ENCODE results near the gene ZNF280B.

The ZNF280B gene

DNA sequence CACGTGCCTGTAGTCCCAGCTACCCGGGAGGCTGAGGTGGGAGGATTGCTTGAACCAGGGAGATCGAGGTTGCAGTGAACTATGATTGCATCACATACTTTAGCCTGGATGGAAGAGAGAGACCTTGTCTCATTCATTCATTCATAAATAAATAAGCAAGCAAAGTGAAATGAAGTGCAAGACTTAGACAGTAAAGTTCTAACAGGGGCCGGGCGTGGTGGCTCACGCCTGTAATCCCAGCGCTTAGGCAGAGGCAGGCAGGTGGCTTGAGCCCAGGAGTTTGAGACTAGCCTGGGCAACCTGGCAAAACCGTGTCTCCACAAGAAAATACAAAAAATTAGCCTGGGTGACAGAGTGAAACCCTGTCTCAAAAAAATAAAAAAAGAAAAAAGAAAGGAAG is 13.1 kb upstream of the ZNF280B start:
- Histone ChIP-seq H3K23ac (ENCODE audit: low read length) (no peak overlapping the region), H3K9me3 (ENCODE audit: insufficient read depth, low read depth, low read length) (peaks cover 11% of the 10 kb centered on the region), H4K12ac (ENCODE audit: low read depth, low read length) (no peak overlapping the region), H3K27me3 (ENCODE audit: insufficient read depth, low read length) (no peaks in the 10 kb centered on the region), H3K79me1 (ENCODE audit: low read length) (no peaks in the 10 kb centered on the region), H3K79me2 (ENCODE audit: control insufficient read depth, insufficient read depth, low read length, poor library complexity) (no peaks in the 10 kb centered on the region), H2AK5ac (ENCODE audit: low read length) (no peak overlapping the region), H3K18ac (ENCODE audit: low read length) (no peak overlapping the region), H3K4me2 (ENCODE audit: low read length) (no peak overlapping the region), H2BK5ac (ENCODE audit: low read depth, low read length, poor library complexity) (no peak overlapping the region), H4K91ac (ENCODE audit: low read depth, low read length) (no peak overlapping the region), H3K4me3 (ENCODE audit: low read depth, low read length) (no peak overlapping the region), H2AFZ (ENCODE audit: insufficient read depth, low read length, poor library complexity) (no peak overlapping the region), H3K36me3 (ENCODE audit: control insufficient read depth in 1 of 2, insufficient read depth in 2 of 2, low read length in 2 of 2) (no peaks in the 10 kb centered on the region), H3K14ac (ENCODE audit: low read length) (no peak overlapping the region), H2BK12ac (ENCODE audit: low read length) (no peak overlapping the region), H3K4ac (ENCODE audit: low read depth, low read length) (no peak overlapping the region), H2BK120ac (ENCODE audit: insufficient read depth, low read length, poor library complexity) (no peak overlapping the region), H3K4me1 (ENCODE audit: control insufficient read depth in 1 of 2, insufficient read depth in 2 of 2, low read length in 2 of 2) (no peaks in the 10 kb centered on the region), H3K9ac (ENCODE audit: low read length) (no peak overlapping the region), H4K8ac (ENCODE audit: low read depth, low read length) (no peak overlapping the region), H3K27ac (ENCODE audit: low read depth, low read length) (no peak overlapping the region)
- no CpG with 5 or more reads among the region's 8 CpGs for WGBS (ENCODE audit: extremely low coverage, insufficient coverage, insufficient read length)
- no peak for DNase-seq

GRCh38 chr22:22520667-22521602 is 12.4 kb upstream of the ZNF280B start:
- Histone ChIP-seq H2AFZ (ENCODE audit: insufficient read depth, low read length, poor library complexity) (no peak overlapping the region), H3K9ac (ENCODE audit: low read length) (no peak overlapping the region), H3K4me1 (ENCODE audit: control insufficient read depth in 1 of 2, insufficient read depth in 2 of 2, low read length in 2 of 2) (no peaks in the 10 kb centered on the region), H3K4me2 (ENCODE audit: low read length) (no peak overlapping the region), H3K27me3 (ENCODE audit: insufficient read depth, low read length) (no peaks in the 10 kb centered on the region), H2AK5ac (ENCODE audit: low read length) (no peak overlapping the region), H2BK12ac (ENCODE audit: low read length) (no peak overlapping the region), H3K23ac (ENCODE audit: low read length) (no peak overlapping the region), H3K4ac (ENCODE audit: low read depth, low read length) (no peak overlapping the region), H3K18ac (ENCODE audit: low read length) (no peak overlapping the region), H4K8ac (ENCODE audit: low read depth, low read length) (no peak overlapping the region), H4K91ac (ENCODE audit: low read depth, low read length) (no peak overlapping the region), H3K79me2 (ENCODE audit: control insufficient read depth, insufficient read depth, low read length, poor library complexity) (no peaks in the 10 kb centered on the region), H4K12ac (ENCODE audit: low read depth, low read length) (no peak overlapping the region), H3K36me3 (ENCODE audit: control insufficient read depth in 1 of 2, insufficient read depth in 2 of 2, low read length in 2 of 2) (no peaks in the 10 kb centered on the region), H3K14ac (ENCODE audit: low read length) (no peak overlapping the region), H3K4me3 (ENCODE audit: low read depth, low read length) (no peak overlapping the region), H2BK5ac (ENCODE audit: low read depth, low read length, poor library complexity) (no peak overlapping the region), H3K79me1 (ENCODE audit: low read length) (no peaks in the 10 kb centered on the region), H3K27ac (ENCODE audit: low read depth, low read length) (no peak overlapping the region), H3K9me3 (ENCODE audit: insufficient read depth, low read depth, low read length) (peaks cover 11% of the 10 kb centered on the region), H2BK120ac (ENCODE audit: insufficient read depth, low read length, poor library complexity) (no peak overlapping the region)
- 100% methylated on average over 1 of the region's 12 CpGs for WGBS (ENCODE audit: extremely low coverage, insufficient coverage, insufficient read length)
- no peak for DNase-seq

DNA sequence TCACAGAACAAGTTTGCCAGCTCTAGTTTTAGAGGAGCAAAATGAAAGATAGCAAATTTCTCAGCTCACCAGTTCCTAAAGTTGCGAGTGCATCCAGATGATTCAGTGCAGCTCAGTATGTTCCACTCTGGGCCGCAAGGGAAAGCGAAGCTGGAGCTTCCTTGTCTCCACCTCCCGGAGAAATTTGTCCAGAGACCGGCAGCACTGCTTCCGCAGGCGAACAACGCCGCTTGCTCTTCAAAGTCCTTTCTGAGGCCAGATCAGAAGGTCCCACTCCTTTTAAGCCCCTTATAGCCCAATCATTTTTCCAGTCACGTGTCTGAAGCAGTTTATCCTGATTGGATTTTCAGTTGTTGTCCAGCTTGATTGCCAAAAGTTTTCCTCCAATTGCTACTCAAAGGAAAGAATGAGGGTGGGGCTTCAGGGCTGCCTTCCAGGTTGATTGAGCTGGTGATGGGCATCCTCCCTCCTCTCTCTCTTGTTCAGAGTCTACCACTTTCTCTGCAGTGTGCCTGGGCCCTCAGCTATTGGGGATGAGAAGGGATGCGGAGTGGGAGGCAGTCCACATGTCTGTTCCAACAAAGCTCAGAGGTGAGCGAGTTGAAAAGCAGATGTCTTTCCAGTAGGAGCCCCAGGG is 11.6 kb upstream of the ZNF280B start, which contains the start of gene ZNF280A:
Gene ZNF280A (minus strand): TSS at position 251 of the 637 bp plus-strand sequence. CDS start 4,640 bp downstream, outside the sequence.
- H3K23ac ChIP-seq (ENCODE audit: low read length) = no peak within 1 kb of the TSS
- no peak within 1 kb of the TSS for H2AFZ ChIP-seq (ENCODE audit: insufficient read depth, low read length, poor library complexity)
- no peak within 1 kb of the TSS for H3K14ac ChIP-seq (ENCODE audit: low read length)
- no peak within 1 kb of the TSS for H2BK5ac ChIP-seq (ENCODE audit: low read depth, low read length, poor library complexity)
- no peaks in the 10 kb centered on the region for H3K79me2 ChIP-seq (ENCODE audit: control insufficient read depth, insufficient read depth, low read length, poor library complexity)
- no peak within 1 kb of the TSS for H3K27ac ChIP-seq (ENCODE audit: low read depth, low read length)
- no peak within 1 kb of the TSS for H2BK120ac ChIP-seq (ENCODE audit: insufficient read depth, low read length, poor library complexity)
- peaks cover 10% of the 10 kb centered on the region for H3K9me3 ChIP-seq (ENCODE audit: insufficient read depth, low read depth, low read length)
- H4K8ac ChIP-seq (ENCODE audit: low read depth, low read length) = no peak within 1 kb of the TSS
- no peak within 1 kb of the TSS for H2AK5ac ChIP-seq (ENCODE audit: low read length)
- H4K91ac ChIP-seq (ENCODE audit: low read depth, low read length) = no peak within 1 kb of the TSS
- no peak within 1 kb of the TSS for H3K18ac ChIP-seq (ENCODE audit: low read length)
- no peaks in the 10 kb centered on the region for H3K4me1 ChIP-seq (ENCODE audit: control insufficient read depth in 1 of 2, insufficient read depth in 2 of 2, low read length in 2 of 2)
- WGBS (ENCODE audit: extremely low coverage, insufficient coverage, insufficient read length) = no CpG with 5 or more reads among the region's 12 CpGs
- no peak within 1 kb of the TSS for H3K9ac ChIP-seq (ENCODE audit: low read length)
- H4K12ac ChIP-seq (ENCODE audit: low read depth, low read length) = no peak within 1 kb of the TSS
- H3K4ac ChIP-seq (ENCODE audit: low read depth, low read length) = no peak within 1 kb of the TSS
- H3K4me3 ChIP-seq (ENCODE audit: low read depth, low read length) = no peak within 1 kb of the TSS
- no peak within 1 kb of the TSS for H3K4me2 ChIP-seq (ENCODE audit: low read length)
- DNase-seq = peak; percentile 17 to 64
- no peaks in the 10 kb centered on the region for H3K36me3 ChIP-seq (ENCODE audit: control insufficient read depth in 1 of 2, insufficient read depth in 2 of 2, low read length in 2 of 2)
- no peaks in the 10 kb centered on the region for H3K79me1 ChIP-seq (ENCODE audit: low read length)
- no peaks in the 10 kb centered on the region for H3K27me3 ChIP-seq (ENCODE audit: insufficient read depth, low read length)
- H2BK12ac ChIP-seq (ENCODE audit: low read length) = no peak within 1 kb of the TSS

DNA sequence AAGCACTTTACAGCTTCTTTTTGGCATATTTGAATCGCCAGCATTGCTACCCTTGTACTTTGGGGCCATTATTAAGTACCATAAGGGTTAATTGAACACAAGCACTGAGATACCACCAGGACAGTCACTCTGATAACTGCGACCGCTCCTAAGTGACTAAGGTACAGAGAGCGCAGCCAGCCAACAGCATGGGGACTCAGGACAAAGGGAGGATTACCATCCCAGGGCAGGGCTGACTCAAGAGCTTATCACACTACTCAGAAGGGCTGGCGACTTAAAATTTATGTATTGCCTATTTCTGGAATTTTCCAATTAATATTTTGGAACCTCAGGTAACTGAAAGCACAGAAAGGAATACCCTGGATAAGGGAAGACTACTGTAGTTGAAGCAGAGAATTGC is 11.0 kb upstream of the ZNF280B start:
- Histone ChIP-seq H2AFZ (ENCODE audit: insufficient read depth, low read length, poor library complexity) (no peak overlapping the region), H3K18ac (ENCODE audit: low read length) (no peak overlapping the region), H3K27ac (ENCODE audit: low read depth, low read length) (no peak overlapping the region), H3K36me3 (ENCODE audit: control insufficient read depth in 1 of 2, insufficient read depth in 2 of 2, low read length in 2 of 2) (no peaks in the 10 kb centered on the region), H2BK5ac (ENCODE audit: low read depth, low read length, poor library complexity) (no peak overlapping the region), H3K4me2 (ENCODE audit: low read length) (no peak overlapping the region), H2AK5ac (ENCODE audit: low read length) (no peak overlapping the region), H2BK120ac (ENCODE audit: insufficient read depth, low read length, poor library complexity) (no peak overlapping the region), H3K27me3 (ENCODE audit: insufficient read depth, low read length) (no peaks in the 10 kb centered on the region), H3K79me2 (ENCODE audit: control insufficient read depth, insufficient read depth, low read length, poor library complexity) (no peaks in the 10 kb centered on the region), H3K14ac (ENCODE audit: low read length) (no peak overlapping the region), H4K91ac (ENCODE audit: low read depth, low read length) (no peak overlapping the region), H3K4me3 (ENCODE audit: low read depth, low read length) (no peak overlapping the region), H3K9ac (ENCODE audit: low read length) (no peak overlapping the region), H3K79me1 (ENCODE audit: low read length) (no peaks in the 10 kb centered on the region), H2BK12ac (ENCODE audit: low read length) (no peak overlapping the region), H4K8ac (ENCODE audit: low read depth, low read length) (no peak overlapping the region), H3K4me1 (ENCODE audit: control insufficient read depth in 1 of 2, insufficient read depth in 2 of 2, low read length in 2 of 2) (no peaks in the 10 kb centered on the region), H3K9me3 (ENCODE audit: insufficient read depth, low read depth, low read length) (peaks cover 10% of the 10 kb centered on the region), H4K12ac (ENCODE audit: low read depth, low read length) (no peak overlapping the region), H3K4ac (ENCODE audit: low read depth, low read length) (no peak overlapping the region), H3K23ac (ENCODE audit: low read length) (no peak overlapping the region)
- WGBS (ENCODE audit: extremely low coverage, insufficient coverage, insufficient read length) = no CpG with 5 or more reads among the region's 5 CpGs
- peak in 1 of 2 donors; percentile 46 for DNase-seq
